GM12878 (cell line): Measurements from ENCODE around the gene COL15A1. TPM values are rescaled to one million over a fixed set of nuclear protein-coding genes. Genes with fewer than 3 reads are reported as not detected.

Experiments used
- ATAC-seq: fragments of 200-7000 bp; cut with Tn5 transposase; 3 replicates; pipeline ENCODE4 v1.9.1; 2020; ENCODE audit warnings: mild to moderate bottlenecking, moderate library complexity
- BruUV-seq: library from RNA; stranded (reverse); fragments of 400-500 nt; replicated peaks from 2 replicates; lab custom pipeline; 2021; lab: Mats Ljungman, UMichigan
- CTCF ChIA-PET: fragments of 300-600 bp; sonication (Branson Sonifier 250); formaldehyde crosslinking; extraction: SDS; loops from one replicate; lab custom pipeline; 2021; ENCODE audit warnings: inconsistent platforms; lab: Yijun Ruan, JAX
- POLR2A ChIA-PET: fragments of 350-600 bp; formaldehyde crosslinking; extraction: SDS; loops from one replicate; lab custom pipeline; 2021; ENCODE audit warnings: inconsistent platforms; lab: Charles Lee
- RAD21 ChIA-PET: fragments of 300-600 bp; sonication (Branson Sonifier 250); formaldehyde crosslinking; loops from one replicate; lab custom pipeline; 2023; ENCODE audit warnings: antibody characterized with exemption; ENCODE audit not compliant: unreplicated experiment; lab: Charles Lee
- SMC1A ChIA-PET: fragments of 300-600 bp; sonication (Branson Sonifier 250); formaldehyde crosslinking; loops from one replicate; lab custom pipeline; 2023; ENCODE audit not compliant: unreplicated experiment, uncharacterized antibody; lab: Charles Lee
- DNase-seq: peaks from one replicate; pipeline ENCODE4 v3.0.0-alpha.2; 2011; ENCODE audit warnings: low read depth, low spot score
- FAIRE-seq: peaks from 3 replicates; lab custom pipeline; 2011; peaks lifted over from hg19 to GRCh38; lab: Jason Lieb, UNC
- H2AFZ ChIP-seq: 2 replicates; pipeline ENCODE4 v1.6.0; 2011; ENCODE audit warnings: low read depth, low read length, control low read depth; ENCODE audit not compliant: control insufficient read depth
- H3K27ac ChIP-seq: 2 replicates; pipeline ENCODE4 v1.5.1; 2011; ENCODE audit warnings: control low read depth; ENCODE audit not compliant: control insufficient read depth, insufficient read depth
- H3K27me3 ChIP-seq, 2 experiments: replicated peaks in 1 of 2; 2 replicates each; pipeline versions ENCODE4 v1.6.0 to v1.6.1; 2011; ENCODE audit warnings: low read length in 1 of 2; ENCODE audit not compliant: control insufficient read depth in 2 of 2, insufficient read depth in 2 of 2
- H3K36me3 ChIP-seq, 2 experiments: 2 replicates each; pipeline ENCODE4 v1.5.1; 2011; ENCODE audit warnings: low read length in 1 of 2; ENCODE audit not compliant: control insufficient read depth in 2 of 2, insufficient read depth in 2 of 2
- H3K4me1 ChIP-seq: 2 replicates; pipeline ENCODE4 v1.6.1; 2011; ENCODE audit warnings: mild to moderate bottlenecking, low read length, moderate library complexity, mixed read lengths; ENCODE audit not compliant: control insufficient read depth, insufficient read depth
- H3K4me2 ChIP-seq: 2 replicates; pipeline ENCODE4 v1.6.0; 2011; ENCODE audit warnings: control low read depth; ENCODE audit not compliant: control insufficient read depth, insufficient read depth
- H3K4me3 ChIP-seq: fragments of 200-600 bp; sonication (generic); 2 replicates; pipeline ENCODE4 v1.5.1; 2016
- H3K79me2 ChIP-seq: 2 replicates; pipeline ENCODE4 v1.6.0; 2011; ENCODE audit warnings: low read length; ENCODE audit not compliant: control insufficient read depth, insufficient read depth
- H3K9ac ChIP-seq: 2 replicates; pipeline ENCODE4 v1.8.0; 2011; ENCODE audit warnings: low read length, control low read depth, mixed read lengths; ENCODE audit not compliant: control insufficient read depth, insufficient read depth
- H3K9me3 ChIP-seq: replicated peaks from 3 replicates; pipeline ENCODE4 v1.5.1; 2011; ENCODE audit warnings: mild to moderate bottlenecking, low read length; ENCODE audit not compliant: control insufficient read depth, insufficient read depth
- H4K20me1 ChIP-seq: 2 replicates; pipeline ENCODE4 v1.6.0; 2011; ENCODE audit not compliant: control insufficient read depth, insufficient read depth
- FOXM1 ChIP-seq: IDR thresholded peaks from 2 replicates; pipeline ENCODE4 v1.6.1; 2012; ENCODE audit warnings: low read depth, mild to moderate bottlenecking, inconsistent platforms, low read length, moderate library complexity
- HDGF ChIP-seq: fragments of 450-650 bp; IDR thresholded peaks from 2 replicates; pipeline ENCODE4 v1.6.1; 2016; ENCODE audit warnings: antibody characterized with exemption
- NFIC ChIP-seq: IDR thresholded peaks from 2 replicates; pipeline ENCODE4 v1.6.1; 2012; ENCODE audit warnings: low read depth, mild to moderate bottlenecking, inconsistent platforms, low read length, moderate library complexity
- NFXL1 ChIP-seq: fragments of 450-650 bp; IDR thresholded peaks from 2 replicates; pipeline ENCODE4 v1.6.1; 2017; ENCODE audit warnings: antibody characterized with exemption, mild to moderate bottlenecking, borderline replicate concordance
- NFYA ChIP-seq: IDR thresholded peaks from 2 replicates; pipeline ENCODE4 v1.6.1; 2011; ENCODE audit warnings: low read depth, mild to moderate bottlenecking, low read length, improper control_type of control experiment, borderline replicate concordance
- POU2F2 ChIP-seq: IDR thresholded peaks from 3 replicates; pipeline ENCODE4 v1.6.1; 2011; ENCODE audit warnings: low read depth, mild to moderate bottlenecking, low read length, borderline replicate concordance
- RB1 ChIP-seq: fragments of 450-650 bp; formaldehyde crosslinking; IDR thresholded peaks from 2 replicates; pipeline ENCODE4 v1.6.1; 2017; ENCODE audit warnings: mild to moderate bottlenecking, borderline replicate concordance
- SREBF1 ChIP-seq: IDR thresholded peaks from 2 replicates; pipeline ENCODE4 v1.6.1; 2012; ENCODE audit warnings: mild to moderate bottlenecking, low read length
- SRF ChIP-seq, 2 experiments: IDR thresholded peaks; 2 replicates each; pipeline ENCODE4 v1.6.1; 2011; ENCODE audit warnings: low read depth in 2 of 2, low read length in 2 of 2, mild to moderate bottlenecking in 1 of 2, moderate library complexity in 1 of 2
- STAT1 ChIP-seq: fragments of 450-650 bp; conservative IDR thresholded peaks from 2 replicates; pipeline ENCODE4 v1.6.1; 2014; ENCODE audit warnings: antibody characterized with exemption, mild to moderate bottlenecking
- STAT3 ChIP-seq: IDR thresholded peaks from 2 replicates; pipeline ENCODE4 v1.6.1; 2011; ENCODE audit warnings: low read depth, low read length, improper control_type of control experiment
- TCF3 ChIP-seq: IDR thresholded peaks from 2 replicates; pipeline ENCODE4 v1.6.1; 2012; ENCODE audit warnings: low read depth, mild to moderate bottlenecking, low read length, borderline replicate concordance; ENCODE audit not compliant: insufficient read depth
- ZNF24 ChIP-seq: fragments of 450-650 bp; IDR thresholded peaks from 2 replicates; pipeline ENCODE4 v1.6.1; 2017; ENCODE audit warnings: antibody characterized with exemption, mild to moderate bottlenecking
- WGBS: methylation state at CpG from one replicate; pipeline ENCODE4 v1.1.6; 2016; ENCODE audit warnings: low lambda C conversion rate; ENCODE audit not compliant: insufficient replicate concordance, insufficient coverage; ENCODE audit errors: missing lambda C conversion rate; 5-methylcytosine and 5-hydroxymethylcytosine counted together
- in situ Hi-C: fragments of 300-500 bp; cut with MboI; formaldehyde crosslinking; loops from 9 replicates; pipeline ENCODE4 v1.14.3; 2018; ENCODE audit warnings: mixed read lengths
- intact Hi-C: fragments of 100-400 bp; cut with micrococcal nuclease; formaldehyde crosslinking; loops from one replicate; pipeline ENCODE4 v1.14.2; 2022; ENCODE audit not compliant: unreplicated experiment
- polyA plus RNA-seq, 11 experiments: library from polyadenylated mRNA; depleted of rRNA in 4 of 11; unstranded in 6 of 11; stranded (reverse) in 5 of 11; fragments of >200 nt; fragmentation: Nextera tagmentation in 4 of 11; fragmentation: Illumina TruSeq in 1 of 11; extraction: Ambion mirVana in 4 of 11; extraction: Trizol in 1 of 11; gene quantifications; 1 replicate in 1 of 11; 2 replicates in 10 of 11; pipeline versions ENCODE4 v1.2.1 to v1.2.3, GENCODE V29; 2011 to 2016; ENCODE audit warnings: inconsistent platforms in 2 of 11, missing spikeins in 2 of 11, low read depth in 1 of 11
- total RNA-seq, 4 experiments: library from RNA; depleted of rRNA in 3 of 4; stranded (reverse); fragments of >200 nt in 3 of 4; fragmentation: Illumina TruSeq in 1 of 4; extraction: Trizol in 1 of 4; gene quantifications; 2 replicates each; pipeline versions ENCODE4 v1.2.1 to v1.2.3, GENCODE V29; 2013 to 2021
- TF ChIP-seq, protein P1 (sequence below): fragments of 150-350 bp; IDR thresholded peaks from 2 replicates; pipeline ENCODE4 v1.6.1; 2016; ENCODE audit warnings: low read depth, low read length

COL15A1 gene
- total and polyA plus RNA-seq, 10 of the 15 experiments (the other 5 are each of a cell fraction or from before 2014, with no cell fraction given), result 0.01 to 0.28 (median 0.06) TPM; not detected in 2

- H3K27ac ChIP-seq, result no peak overlapping the region
- no peak for DNase-seq
- WGBS, result 20% methylated on average over 8 of the region's 8 CpGs
- intact Hi-C loops, result no loop called here
- TF ChIP-seq HDGF (no peak), NFXL1 (no peak), POU2F2 (no peak), RB1 (no peak), TCF3 (no peak)
- TF ChIP-seq, all 136 proteins: peak for 0
- Histone ChIP-seq H3K4me1 (no peaks in the 10 kb centered on the region), H3K27me3 (peaks cover 5 to 13% of the 10 kb centered on the region in 2 experiments), H3K9me3 (no peaks in the 10 kb centered on the region), H3K36me3 (no peaks in the 10 kb centered on the region), H2AFZ (no peak overlapping the region), H3K79me2 (no peaks in the 10 kb centered on the region), H3K4me2 (no peak overlapping the region), H4K20me1 (no peaks in the 10 kb centered on the region), H3K4me3 (no peak overlapping the region), H3K9ac (no peak overlapping the region)
- ATAC-seq (no peak), FAIRE-seq (no peak)
- ChIA-PET SMC1A (no interaction called here), CTCF (interaction anchor here (0.6 kb wide), 1 partner anchor 487 kb away, joined by 3 read pairs; no protein-coding TSS in a partner anchor), RAD21 (no interaction called here), POLR2A (no interaction called here)
- in situ Hi-C loops, result no loop called here
- BruUV-seq, result no TSS peak
These were observed 1.7 kb upstream of the COL15A1 start for GRCh38 chr9:98941946-98942523.

DNA sequence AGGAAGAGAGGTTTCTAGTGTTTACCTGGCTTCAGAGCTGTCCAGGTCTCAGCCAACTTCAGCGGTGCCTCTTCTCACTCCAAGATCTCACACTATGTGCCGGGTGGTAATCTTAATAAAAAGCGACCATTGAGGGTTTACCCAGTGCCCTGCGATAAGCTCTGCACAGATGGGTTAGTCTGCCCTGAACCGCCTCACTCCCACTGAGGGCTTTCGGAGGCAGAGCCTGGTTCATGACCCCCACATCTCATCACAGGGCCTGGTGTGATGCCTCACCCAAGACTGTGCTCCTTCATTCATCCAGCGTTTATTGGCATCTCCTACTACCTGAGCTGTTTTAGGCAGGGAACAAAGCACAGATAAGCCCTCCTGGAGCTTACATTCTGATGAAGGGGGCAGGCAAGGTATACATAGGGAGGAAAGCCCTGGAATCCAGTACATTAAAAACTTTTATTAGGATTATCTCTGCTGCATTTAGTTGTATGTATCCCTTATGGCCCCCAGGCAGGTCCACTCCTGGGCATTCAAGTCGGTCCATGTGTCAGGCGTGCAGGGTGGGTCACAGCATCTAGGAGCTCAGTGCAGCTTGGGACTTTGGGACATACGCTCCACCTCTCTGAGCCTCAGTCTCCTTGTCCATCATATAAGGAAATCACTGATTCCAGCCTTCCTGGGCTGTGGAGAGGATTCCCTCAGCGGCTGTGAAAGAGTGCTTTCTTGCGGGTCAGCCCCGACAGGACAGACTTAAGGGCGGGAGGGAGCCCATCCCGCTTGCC is 613 bp upstream of the COL15A1 start:
- Histone ChIP-seq H3K27me3 (peaks cover 5 to 13% of the 10 kb centered on the region in 2 experiments), H3K4me3 (no peak overlapping the region), H3K4me1 (no peaks in the 10 kb centered on the region), H3K27ac (no peak overlapping the region), H3K79me2 (no peaks in the 10 kb centered on the region), H3K36me3 (no peaks in the 10 kb centered on the region), H4K20me1 (no peaks in the 10 kb centered on the region), H3K9me3 (no peaks in the 10 kb centered on the region), H3K9ac (no peak overlapping the region), H2AFZ (no peak overlapping the region), H3K4me2 (no peak overlapping the region)
- DNase-seq (no peak), FAIRE-seq (no peak), ATAC-seq (no peak)
- WGBS, result 39% methylated on average over 15 of the region's 15 CpGs
- intact Hi-C loops (no loop called here), in situ Hi-C loops (no loop called here)
- SMC1A ChIA-PET, result no interaction called here
- POLR2A ChIA-PET, result no interaction called here
- CTCF ChIA-PET, result no interaction called here
- RAD21 ChIA-PET, result interaction anchor here (0.5 kb wide), 1 partner anchor 148 kb away, joined by 3 read pairs; no protein-coding TSS in a partner anchor
- BruUV-seq, result no TSS peak
- no peak for TF ChIP-seq NFYA
- no peak for TF ChIP-seq STAT3
- TF ChIP-seq SRF (IDR thresholded peaks at IDR 0.05; ENCODE audit: low read depth in 2 of 2, low read length in 2 of 2), result no peak
- no peak for TF ChIP-seq NFIC
- no peak for TF ChIP-seq STAT1
- TF ChIP-seq SREBF1, result no peak
- no peak for TF ChIP-seq FOXM1
- TF ChIP-seq, protein P1, sequence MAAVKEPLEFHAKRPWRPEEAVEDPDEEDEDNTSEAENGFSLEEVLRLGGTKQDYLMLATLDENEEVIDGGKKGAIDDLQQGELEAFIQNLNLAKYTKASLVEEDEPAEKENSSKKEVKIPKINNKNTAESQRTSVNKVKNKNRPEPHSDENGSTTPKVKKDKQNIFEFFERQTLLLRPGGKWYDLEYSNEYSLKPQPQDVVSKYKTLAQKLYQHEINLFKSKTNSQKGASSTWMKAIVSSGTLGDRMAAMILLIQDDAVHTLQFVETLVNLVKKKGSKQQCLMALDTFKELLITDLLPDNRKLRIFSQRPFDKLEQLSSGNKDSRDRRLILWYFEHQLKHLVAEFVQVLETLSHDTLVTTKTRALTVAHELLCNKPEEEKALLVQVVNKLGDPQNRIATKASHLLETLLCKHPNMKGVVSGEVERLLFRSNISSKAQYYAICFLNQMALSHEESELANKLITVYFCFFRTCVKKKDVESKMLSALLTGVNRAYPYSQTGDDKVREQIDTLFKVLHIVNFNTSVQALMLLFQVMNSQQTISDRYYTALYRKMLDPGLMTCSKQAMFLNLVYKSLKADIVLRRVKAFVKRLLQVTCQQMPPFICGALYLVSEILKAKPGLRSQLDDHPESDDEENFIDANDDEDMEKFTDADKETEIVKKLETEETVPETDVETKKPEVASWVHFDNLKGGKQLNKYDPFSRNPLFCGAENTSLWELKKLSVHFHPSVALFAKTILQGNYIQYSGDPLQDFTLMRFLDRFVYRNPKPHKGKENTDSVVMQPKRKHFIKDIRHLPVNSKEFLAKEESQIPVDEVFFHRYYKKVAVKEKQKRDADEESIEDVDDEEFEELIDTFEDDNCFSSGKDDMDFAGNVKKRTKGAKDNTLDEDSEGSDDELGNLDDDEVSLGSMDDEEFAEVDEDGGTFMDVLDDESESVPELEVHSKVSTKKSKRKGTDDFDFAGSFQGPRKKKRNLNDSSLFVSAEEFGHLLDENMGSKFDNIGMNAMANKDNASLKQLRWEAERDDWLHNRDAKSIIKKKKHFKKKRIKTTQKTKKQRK, result no peak
- TF ChIP-seq ZNF24, result no peak
